Measurements from ENCODE around the gene BGN.

The BGN gene

DNA sequence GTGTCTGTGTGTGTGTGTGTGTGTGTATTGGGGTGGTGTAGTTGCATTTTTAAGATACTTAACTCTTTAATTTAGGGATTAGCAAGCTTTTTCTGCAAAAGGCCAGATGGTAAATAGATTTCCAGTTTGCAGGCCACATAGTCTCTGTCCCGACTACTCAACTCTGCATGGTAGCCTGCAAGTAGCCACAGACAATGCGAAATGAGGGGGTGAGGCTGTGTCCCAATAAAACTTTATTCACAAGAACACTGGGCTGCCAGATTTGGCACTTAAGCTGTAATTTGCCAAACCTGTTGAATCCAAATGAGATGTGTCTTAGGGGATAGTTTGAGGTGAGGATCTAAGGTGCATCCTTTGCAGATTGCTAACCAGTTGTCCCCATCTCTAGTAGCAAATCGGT is 29.5 kb downstream of the BGN start:
- H3K4me3 ChIP-seq (ENCODE audit: low read depth, low read length), result no peak overlapping the region
- no peak for DNase-seq (ENCODE audit: low read depth)
- TF ChIP-seq, protein P1, sequence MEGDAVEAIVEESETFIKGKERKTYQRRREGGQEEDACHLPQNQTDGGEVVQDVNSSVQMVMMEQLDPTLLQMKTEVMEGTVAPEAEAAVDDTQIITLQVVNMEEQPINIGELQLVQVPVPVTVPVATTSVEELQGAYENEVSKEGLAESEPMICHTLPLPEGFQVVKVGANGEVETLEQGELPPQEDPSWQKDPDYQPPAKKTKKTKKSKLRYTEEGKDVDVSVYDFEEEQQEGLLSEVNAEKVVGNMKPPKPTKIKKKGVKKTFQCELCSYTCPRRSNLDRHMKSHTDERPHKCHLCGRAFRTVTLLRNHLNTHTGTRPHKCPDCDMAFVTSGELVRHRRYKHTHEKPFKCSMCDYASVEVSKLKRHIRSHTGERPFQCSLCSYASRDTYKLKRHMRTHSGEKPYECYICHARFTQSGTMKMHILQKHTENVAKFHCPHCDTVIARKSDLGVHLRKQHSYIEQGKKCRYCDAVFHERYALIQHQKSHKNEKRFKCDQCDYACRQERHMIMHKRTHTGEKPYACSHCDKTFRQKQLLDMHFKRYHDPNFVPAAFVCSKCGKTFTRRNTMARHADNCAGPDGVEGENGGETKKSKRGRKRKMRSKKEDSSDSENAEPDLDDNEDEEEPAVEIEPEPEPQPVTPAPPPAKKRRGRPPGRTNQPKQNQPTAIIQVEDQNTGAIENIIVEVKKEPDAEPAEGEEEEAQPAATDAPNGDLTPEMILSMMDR (IDR thresholded peaks at IDR 0.05; ENCODE audit: low read depth, low read length, missing control alignments), result no peak

DNA sequence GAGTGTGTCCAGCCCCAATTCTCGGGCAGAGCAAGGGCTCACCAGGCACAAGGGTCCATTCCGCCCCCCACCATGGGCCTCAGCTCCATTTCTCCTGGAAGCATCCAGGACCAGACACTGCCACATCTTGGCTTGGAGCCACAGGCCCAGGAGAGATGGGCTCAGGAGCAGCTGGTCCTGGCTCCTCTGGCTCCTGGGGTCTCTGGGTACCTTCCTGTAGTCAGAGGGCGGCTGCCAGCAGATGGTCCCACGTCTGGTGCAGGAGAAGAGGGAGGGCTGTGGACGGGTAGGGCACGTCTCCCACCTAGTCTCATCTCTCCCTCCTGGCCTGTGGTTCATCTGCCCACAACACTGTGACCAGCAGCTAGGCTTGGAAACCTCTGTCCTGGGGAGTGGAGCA is 30.7 kb downstream of the BGN start:
- no peak for DNase-seq (ENCODE audit: low read depth)
- H3K4me3 ChIP-seq (ENCODE audit: low read depth, low read length), result no peak overlapping the region
- TF ChIP-seq, protein P1 (IDR thresholded peaks at IDR 0.05; ENCODE audit: low read depth, low read length, missing control alignments), result no peak

DNA sequence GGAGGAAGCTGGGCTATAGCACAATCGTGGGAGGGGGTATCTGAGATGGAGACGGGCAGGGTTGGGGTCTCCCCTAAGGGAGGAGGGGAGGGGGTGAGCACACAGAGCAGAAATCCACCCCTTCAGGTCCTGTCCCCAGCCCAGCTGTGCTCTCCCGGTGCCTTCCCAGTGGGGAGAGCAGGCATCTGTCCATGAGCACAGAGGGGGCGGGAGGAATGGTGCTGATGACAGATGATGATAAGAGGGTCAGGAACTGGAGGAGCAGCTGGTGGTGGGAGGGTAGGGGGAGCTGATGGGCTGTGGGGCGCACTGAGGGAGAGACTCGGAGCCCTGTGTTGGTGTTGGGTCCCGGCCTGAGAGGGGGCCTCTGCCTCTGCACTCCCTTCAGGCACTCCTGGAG is 31.3 kb downstream of the BGN start:
- TF ChIP-seq, protein P1 (IDR thresholded peaks at IDR 0.05; ENCODE audit: low read depth, low read length, missing control alignments), result no peak
- DNase-seq (ENCODE audit: low read depth), result no peak
- no peak overlapping the region for H3K4me3 ChIP-seq (ENCODE audit: low read depth, low read length)

DNA sequence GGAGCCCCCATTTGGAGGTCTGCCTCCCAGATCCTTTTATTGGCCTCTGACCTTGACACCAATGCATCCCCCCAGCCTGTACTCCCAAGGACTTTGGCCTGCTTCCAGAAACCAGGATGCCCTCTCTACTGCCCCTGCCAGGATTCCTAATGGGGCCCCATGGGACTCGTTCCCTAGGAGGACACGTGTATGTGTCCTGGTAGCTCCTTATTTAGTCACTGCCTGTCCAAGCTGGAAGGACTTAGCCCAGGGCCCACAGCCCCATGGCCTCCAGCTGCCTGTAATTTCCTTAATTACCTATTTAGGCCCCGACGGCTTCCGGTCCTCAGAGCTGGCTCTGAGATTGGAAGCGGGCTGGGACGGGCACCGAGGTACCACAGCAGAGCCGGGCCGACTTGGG is 32.0 kb downstream of the BGN start:
- no peak for DNase-seq (ENCODE audit: low read depth)
- TF ChIP-seq, protein P1 (IDR thresholded peaks at IDR 0.05; ENCODE audit: low read depth, low read length, missing control alignments), result no peak
- no peak overlapping the region for H3K4me3 ChIP-seq (ENCODE audit: low read depth, low read length)

DNA sequence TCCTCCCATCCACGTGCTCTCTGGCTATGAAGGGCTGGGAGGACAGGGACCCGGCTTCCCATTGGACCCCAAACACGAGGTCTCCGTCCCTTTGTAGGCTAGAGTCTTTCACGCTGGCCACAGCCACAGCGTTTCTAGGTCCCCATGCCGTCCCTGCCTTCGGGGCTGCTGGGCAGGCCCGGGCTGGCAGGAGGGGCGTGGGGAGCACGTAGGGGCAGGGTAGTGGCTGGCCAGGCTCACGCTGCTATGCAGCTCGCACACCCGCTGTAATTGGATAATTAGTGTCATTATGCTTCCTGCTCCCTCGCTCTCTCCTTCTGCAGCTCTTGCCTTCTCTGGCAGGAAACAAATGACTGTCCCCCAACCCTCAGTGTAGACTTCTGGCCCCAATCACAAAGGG is 32.4 kb downstream of the BGN start:
- H3K4me3 ChIP-seq (ENCODE audit: low read depth, low read length), result no peak overlapping the region
- TF ChIP-seq, protein P1 (IDR thresholded peaks at IDR 0.05; ENCODE audit: low read depth, low read length, missing control alignments), result no peak
- DNase-seq (ENCODE audit: low read depth), result no peak

DNA sequence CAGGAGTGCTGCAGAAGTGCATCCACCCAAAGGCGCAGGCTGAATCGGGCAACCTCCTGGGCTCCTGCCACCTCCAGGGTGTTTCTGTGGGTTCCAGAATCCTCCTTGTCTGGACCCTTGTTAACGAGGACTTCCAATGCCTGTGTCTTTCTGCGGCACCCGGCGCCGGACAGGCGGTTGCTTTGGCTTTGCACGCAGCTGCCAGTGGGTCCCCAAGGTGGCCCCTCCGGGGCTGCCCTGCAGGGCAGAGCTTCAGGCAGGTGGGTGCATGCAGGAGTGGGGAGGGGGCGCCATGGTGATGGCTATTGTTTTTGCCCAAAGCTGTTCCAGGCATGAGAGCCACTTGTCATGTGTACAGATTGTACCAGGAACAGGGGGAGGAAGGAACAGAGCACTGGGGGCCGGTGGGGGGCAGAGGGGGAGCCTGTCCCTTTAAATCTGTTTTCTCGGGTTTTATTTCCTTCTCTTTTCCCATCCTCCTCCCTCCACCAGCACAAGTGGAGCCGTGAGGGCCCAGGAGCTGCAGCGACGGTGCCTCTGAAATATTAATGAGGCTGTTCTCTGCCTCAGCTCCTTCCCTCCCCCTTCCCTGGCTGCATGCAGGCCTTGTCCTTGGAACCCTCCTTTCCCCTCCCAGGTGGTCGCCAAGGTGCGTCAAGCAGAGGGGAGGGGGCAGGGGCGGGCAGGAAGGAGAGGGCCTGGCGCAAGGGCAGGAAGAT is 35.8 kb downstream of the BGN start:
- TF ChIP-seq, protein P1 (IDR thresholded peaks at IDR 0.05; ENCODE audit: low read depth, low read length, missing control alignments), result no peak
- H3K4me3 ChIP-seq (ENCODE audit: low read depth, low read length), result no peak overlapping the region
- no peak for DNase-seq (ENCODE audit: low read depth)

DNA sequence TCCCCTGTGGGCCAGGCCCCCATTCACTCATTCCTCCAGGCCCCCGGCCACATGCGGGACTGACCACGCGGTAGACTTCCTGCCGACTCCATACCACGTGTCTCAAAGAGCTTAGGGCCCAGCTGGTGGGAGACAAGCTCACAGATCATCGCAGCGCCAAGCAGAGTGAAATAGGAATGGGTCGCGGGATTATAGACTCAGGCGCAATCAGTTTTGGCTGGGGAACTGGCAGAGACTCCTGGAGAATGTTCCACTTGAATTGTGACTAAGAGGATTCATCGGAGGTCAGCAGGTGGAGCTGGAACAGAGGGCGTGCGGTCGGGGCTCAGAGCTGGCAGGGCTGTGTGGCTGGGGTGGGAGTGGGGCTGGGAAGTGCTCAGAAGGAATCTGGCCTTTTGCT is 38.3 kb downstream of the BGN start:
- DNase-seq (ENCODE audit: low read depth), result no peak
- H3K4me3 ChIP-seq (ENCODE audit: low read depth, low read length), result no peak overlapping the region
- TF ChIP-seq, protein P1 (IDR thresholded peaks at IDR 0.05; ENCODE audit: low read depth, low read length, missing control alignments), result no peak
